Brain microvascular endothelial cell (primary cell): ENCODE results near the gene UBQLN4.

ENCODE experiments used
- DNase-seq: peaks from one replicate; pipeline ENCODE4 v3.0.0-alpha.2; 2020
- H3K27ac ChIP-seq: fragments of 250-450 bp; sonication (Bioruptor Pico); 2 replicates; pipeline ENCODE4 v1.5.1; 2020; ENCODE audit warnings: mild to moderate bottlenecking, moderate library complexity
- H3K27me3 ChIP-seq: fragments of 250-450 bp; sonication (Bioruptor Pico); replicated peaks from 2 replicates; pipeline ENCODE4 v1.5.1; 2020; ENCODE audit warnings: mild to moderate bottlenecking
- H3K36me3 ChIP-seq: fragments of 250-450 bp; sonication (Bioruptor Pico); replicated peaks from 2 replicates; pipeline ENCODE4 v1.5.1; 2020; ENCODE audit warnings: mild to moderate bottlenecking
- H3K4me3 ChIP-seq: 2 replicates; pipeline ENCODE4 v1.5.1; 2011; ENCODE audit warnings: low read depth, mild to moderate bottlenecking, control low read depth, low read length, moderate library complexity
- CTCF ChIP-seq: IDR thresholded peaks from 2 replicates; pipeline ENCODE4 v1.5.1; 2011; ENCODE audit warnings: low read depth, mild to moderate bottlenecking, moderate library complexity, low read length, control low read depth, inconsistent platforms; ENCODE audit errors: missing control alignments
- in situ Hi-C: cut with HindIII; loops from 2 replicates; pipeline ENCODE4 v1.10.0; 2017; ENCODE audit warnings: low sequenced_read_pairs, low pct_ligation_motif_present

UBQLN4 gene

GRCh38 chr1:156082309-156083091, 28.9 kb upstream of the UBQLN4 start, which contains the start of gene MEX3A:
MEX3A (minus strand) TSS chr1:156082465; CDS start chr1:156081998, 467 bp downstream.
- no peak for TF ChIP-seq CTCF
- Histone ChIP-seq H3K27ac (no peak within 1 kb of the TSS), H3K27me3 (no peaks in the 10 kb centered on the region), H3K4me3 (peak within 1 kb of the TSS; percentile 80), H3K36me3 (no peaks in the 10 kb centered on the region)
- peak; percentile 68 for DNase-seq
- in situ Hi-C loops: no loop called here

GRCh38 chr1:156081917-156082308, 28.3 kb upstream of the UBQLN4 start:
- Histone ChIP-seq H3K27me3 (no peaks in the 10 kb centered on the region), H3K4me3 (peak overlapping the region; percentile 80), H3K36me3 (peaks cover 5% of the 10 kb centered on the region), H3K27ac (no peak overlapping the region)
- TF ChIP-seq CTCF: no peak
- no peak for DNase-seq
- in situ Hi-C loops: no loop called here

- Histone ChIP-seq H3K36me3 (peaks cover 11% of the 10 kb centered on the region), H3K4me3 (peak overlapping the region; percentile 80), H3K27me3 (no peaks in the 10 kb centered on the region), H3K27ac (no peak overlapping the region)
- no peak for DNase-seq
- no peak for TF ChIP-seq CTCF
- in situ Hi-C loops: no loop called here
These were observed 27.8 kb upstream of the UBQLN4 start for GRCh38 chr1:156081180-156081916.

- no peak for DNase-seq
- in situ Hi-C loops: no loop called here
- no peak for TF ChIP-seq CTCF
- Histone ChIP-seq H3K36me3 (peaks cover 12% of the 10 kb centered on the region), H3K27me3 (no peaks in the 10 kb centered on the region), H3K27ac (no peak overlapping the region), H3K4me3 (peak overlapping the region; percentile 80)
These were observed 27.2 kb upstream of the UBQLN4 start for GRCh38 chr1:156080863-156081179.

- in situ Hi-C loops: no loop called here
- TF ChIP-seq CTCF: no peak
- peak overlapping the region; percentile 80 for H3K4me3 ChIP-seq
These were observed 26.8 kb upstream of the UBQLN4 start for GRCh38 chr1:156080241-156080862.

More at GRCh38 chr1:156080241-156080862, 26.8 kb upstream of the UBQLN4 start:
- peaks cover 12% of the 10 kb centered on the region for H3K36me3 ChIP-seq
- no peak for DNase-seq
- H3K27ac ChIP-seq: no peak overlapping the region
- H3K27me3 ChIP-seq: no peaks in the 10 kb centered on the region
